GM12892 (cell line): ENCODE data around the gene ZSWIM4.
"Not testable (repeated sequence)": the region's sequence is repeated elsewhere in the genome, so short reads cannot be mapped to it uniquely, and the experiment has no call there.

Source experiments
- DNase-seq: peaks from one replicate; pipeline ENCODE4 v3.0.0; 2011; ENCODE audit not compliant: insufficient read length
- FAIRE-seq: peaks from 2 replicates; lab custom pipeline; 2011; peaks lifted over from hg19 to GRCh38; lab: Jason Lieb, UNC
- POLR2A ChIP-seq: IDR thresholded peaks from 2 replicates; pipeline ENCODE4 v1.6.1; 2011; ENCODE audit warnings: low read depth, low read length, control low read depth
- POLR2AphosphoS5 ChIP-seq: IDR thresholded peaks from 2 replicates; pipeline ENCODE4 v1.6.1; 2011; ENCODE audit warnings: low read depth, low read length, control low read depth
- TAF1 ChIP-seq: IDR thresholded peaks from 2 replicates; pipeline ENCODE4 v1.6.1; 2011; ENCODE audit warnings: low read depth, mild to moderate bottlenecking, control low read depth, low read length, borderline replicate concordance

Gene ZSWIM4

DNA sequence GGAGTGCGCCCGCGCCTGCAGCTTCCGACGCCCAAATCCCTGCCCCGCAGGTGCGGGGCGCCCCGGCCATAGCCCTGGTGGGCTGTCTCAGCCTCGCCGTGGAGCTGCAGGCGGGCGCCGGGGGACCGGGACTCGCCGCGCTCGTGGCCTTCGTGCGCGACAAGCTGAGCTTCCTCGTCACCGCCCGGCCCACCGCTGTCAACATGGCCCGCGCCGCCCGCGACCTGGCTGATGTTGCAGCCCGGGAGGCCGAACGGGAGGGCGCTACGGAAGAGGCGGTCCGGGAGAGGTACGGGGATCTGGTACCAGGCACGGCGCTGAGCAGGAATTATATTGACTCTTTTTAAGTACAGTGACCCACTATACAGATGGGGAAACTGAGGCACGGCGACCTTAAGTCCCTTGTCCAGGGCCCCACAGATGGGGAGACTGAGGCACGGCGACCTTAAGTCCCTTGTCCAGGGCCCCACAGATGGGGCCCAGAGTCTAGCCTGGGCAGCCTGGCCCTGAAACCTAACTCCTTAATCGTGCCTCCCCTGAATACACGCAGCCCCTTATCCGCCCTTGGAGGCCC is 30.3 kb upstream of the ZSWIM4 start:
- DNase-seq = no peak
- no peak for FAIRE-seq
- TF ChIP-seq TAF1 (no peak), POLR2A (no peak), POLR2AphosphoS5 (no peak)

DNA sequence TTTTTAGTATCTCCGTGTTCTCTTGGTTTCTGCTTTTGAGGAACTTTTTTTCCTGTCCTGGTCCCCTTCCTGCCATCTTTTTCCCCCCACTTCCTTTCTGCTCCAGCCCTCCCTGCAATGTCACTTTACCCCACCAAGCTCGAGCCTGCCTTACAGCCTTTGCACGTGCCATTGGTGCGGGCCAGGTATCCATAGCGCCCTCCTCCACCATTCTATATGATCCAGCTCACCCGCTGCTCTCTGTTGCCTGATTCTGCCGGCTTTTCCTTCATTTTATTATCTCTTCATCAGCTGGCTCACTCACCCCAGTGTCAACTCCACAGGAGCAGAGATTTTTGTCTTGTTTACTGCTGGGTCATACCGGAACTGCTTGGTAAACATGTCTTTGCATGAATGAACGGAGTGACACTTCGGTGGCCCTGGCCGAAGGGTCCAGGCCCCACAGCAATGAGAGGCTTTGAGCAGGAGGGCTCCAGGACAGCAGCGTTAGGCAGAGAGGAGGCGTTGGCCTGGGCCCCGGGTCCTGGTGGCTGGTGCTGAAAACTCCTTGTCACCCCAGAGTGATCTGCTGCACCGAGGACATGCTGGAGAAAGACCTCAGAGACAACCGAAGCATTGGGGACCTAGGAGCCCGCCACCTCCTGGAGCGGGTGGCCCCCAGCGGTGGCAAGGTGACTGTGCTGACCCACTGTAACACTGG is 29.7 kb upstream of the ZSWIM4 start:
- FAIRE-seq (no peak), DNase-seq (no peak)

DNA sequence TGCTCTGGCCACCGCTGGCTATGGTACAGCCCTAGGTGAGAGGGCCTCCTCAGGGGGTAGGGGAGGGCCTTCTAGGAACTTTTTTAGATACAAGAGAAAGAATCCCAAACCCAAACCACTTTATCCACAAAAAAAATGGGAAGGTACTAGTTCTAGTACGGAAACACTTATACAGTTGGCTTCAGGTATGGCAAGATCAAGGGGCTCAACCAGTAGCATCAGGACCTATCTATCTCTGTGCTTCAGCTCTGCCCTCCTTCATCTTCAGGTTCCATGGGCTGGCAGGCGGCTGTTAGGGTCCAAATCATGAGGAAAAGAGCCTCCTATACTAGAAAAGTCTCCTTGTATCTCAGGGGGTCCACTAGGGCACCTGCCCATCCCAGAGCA is 29.2 kb upstream of the ZSWIM4 start:
- FAIRE-seq = no peak
- no peak for DNase-seq
- TF ChIP-seq POLR2A (no peak), TAF1 (no peak), POLR2AphosphoS5 (no peak)

More for the DNA sequence above, 29.7 kb upstream of the ZSWIM4 start:
- no peak for TF ChIP-seq TAF1
- no peak for TF ChIP-seq POLR2AphosphoS5
- TF ChIP-seq POLR2A = no peak

DNA sequence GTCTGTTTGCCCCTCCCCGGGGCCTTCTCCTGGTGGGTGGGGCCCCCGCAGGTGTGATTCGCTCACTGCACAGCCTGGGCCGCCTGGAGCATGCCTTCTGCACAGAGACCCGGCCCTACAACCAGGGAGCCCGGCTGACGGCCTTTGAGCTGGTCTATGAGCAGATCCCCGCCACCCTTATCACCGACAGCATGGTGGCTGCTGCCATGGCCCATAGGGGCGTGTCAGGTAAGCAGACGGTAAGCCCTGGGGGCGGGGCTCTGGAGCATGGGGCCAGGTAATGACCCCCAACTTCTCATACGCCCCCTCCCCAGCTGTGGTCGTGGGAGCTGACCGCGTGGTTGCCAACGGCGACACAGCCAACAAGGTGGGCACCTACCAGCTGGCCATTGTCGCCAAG is 26.7 kb upstream of the ZSWIM4 start:
- FAIRE-seq (no peak), DNase-seq (no peak)
- TF ChIP-seq POLR2A = no peak
- no peak for TF ChIP-seq TAF1
- TF ChIP-seq POLR2AphosphoS5 = no peak

DNA sequence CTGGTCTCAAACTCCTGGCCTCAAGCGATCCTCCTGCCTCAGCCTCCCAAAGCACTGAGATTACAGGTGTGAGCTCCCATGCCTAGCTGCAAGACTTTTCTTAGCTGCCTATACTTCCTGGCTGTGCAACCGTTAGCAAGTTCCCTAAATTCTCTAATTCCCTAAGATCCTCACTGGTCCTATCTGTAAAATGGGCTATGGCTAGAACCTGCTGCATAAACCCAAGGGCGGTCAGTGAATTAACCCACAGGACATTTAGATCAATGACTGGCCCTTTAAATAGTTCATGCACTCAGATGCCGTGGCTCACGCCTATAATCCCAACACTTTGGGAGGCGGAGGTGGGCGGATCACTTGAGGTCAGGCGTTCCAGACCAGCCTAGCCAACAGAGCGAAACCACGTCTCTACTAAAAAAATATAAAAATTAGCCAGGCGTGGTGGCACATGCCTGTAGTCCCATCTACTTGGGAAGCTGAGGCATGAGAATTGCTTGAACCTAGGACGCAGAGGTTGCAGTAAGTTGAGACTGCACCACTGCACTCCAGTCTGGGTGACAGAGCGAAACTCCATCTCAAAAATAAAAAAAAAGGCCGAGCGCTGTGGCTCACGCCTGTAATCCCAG is 25.1 kb upstream of the ZSWIM4 start:
- DNase-seq (no peak), FAIRE-seq (no peak)
- TF ChIP-seq TAF1 = no peak
- TF ChIP-seq POLR2A = no peak

DNA sequence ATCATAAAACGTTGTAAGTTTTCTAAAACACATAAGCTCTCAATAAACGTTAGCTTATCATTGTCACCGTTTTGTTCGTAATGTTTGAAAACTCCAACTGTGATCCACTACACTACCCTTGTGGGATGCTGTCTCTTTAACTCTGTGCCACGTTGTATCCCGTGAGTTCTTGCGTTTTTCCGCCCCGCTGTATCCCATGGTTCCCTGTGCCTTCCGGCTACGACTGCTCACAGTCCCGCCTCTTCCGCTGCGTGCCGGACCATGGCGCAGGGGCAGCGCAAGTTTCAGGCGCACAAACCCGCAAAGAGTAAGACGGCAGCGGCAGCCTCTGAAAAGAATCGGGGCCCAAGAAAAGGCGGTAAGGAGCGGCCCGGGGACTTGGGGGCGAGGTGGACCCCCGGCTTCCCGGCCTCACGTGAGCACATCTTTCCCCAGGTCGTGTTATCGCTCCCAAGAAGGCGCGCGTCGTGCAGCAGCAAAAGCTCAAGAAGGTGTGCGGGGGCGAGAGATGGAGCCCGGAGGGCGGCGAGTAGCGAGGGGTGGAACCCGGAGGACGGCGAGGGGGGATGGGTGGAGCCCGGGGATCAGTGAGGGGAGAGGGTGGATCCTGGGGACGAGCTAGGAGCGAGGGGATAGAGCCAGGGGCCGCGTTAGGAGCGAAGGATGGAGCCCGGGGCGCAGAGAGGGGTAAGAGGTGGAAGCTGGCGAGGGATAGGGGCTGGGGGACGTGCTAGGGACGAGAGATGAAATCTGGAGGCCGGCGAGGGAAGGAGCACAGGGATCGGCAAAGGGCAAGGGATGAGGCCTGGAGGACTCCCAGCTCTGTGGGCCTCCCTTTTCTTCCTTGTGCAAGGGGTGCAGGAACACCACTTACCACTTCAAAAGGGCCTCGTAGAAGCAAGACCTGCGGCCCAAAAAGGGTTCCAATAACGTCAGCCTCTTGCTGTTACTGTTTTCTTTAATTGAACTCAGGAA is 20.7 kb upstream of the ZSWIM4 start, which contains the start of gene C19orf53:
Gene C19orf53, plus strand, starts transcription at position 240 of the 975 bp plus-strand sequence. Its CDS starts 22 bp downstream, at position 262.
- TF ChIP-seq POLR2AphosphoS5 (peak; percentile 87), POLR2A (peak; percentile 82; the same call in 1 of the 2 replicates), TAF1 (peak; percentile 71; the same call in 1 of the 2 replicates)
- DNase-seq (peak; percentile 94), FAIRE-seq (peak; percentile 99)

DNA sequence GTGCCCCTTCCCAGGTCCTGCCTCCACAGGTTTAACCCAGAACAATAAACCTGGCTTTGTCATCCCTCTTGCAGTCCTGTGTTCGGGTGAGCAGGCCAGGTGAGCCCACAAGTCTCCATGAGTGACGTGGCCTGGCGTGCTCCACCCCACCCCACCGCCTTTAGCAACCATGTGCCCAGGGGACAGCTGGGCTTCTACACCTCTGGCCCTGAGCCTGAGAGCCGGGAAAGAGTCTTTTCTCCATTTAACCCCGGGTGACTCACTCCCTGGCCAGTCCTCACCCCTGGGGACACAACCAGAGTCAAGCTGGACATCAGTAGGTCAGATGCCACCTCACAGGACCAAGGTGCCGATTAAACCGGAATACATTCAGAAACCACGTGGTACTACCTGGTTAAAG is 16.8 kb upstream of the ZSWIM4 start:
- FAIRE-seq (no peak), DNase-seq (no peak)
- no peak for TF ChIP-seq POLR2A
- no peak for TF ChIP-seq TAF1
- TF ChIP-seq POLR2AphosphoS5 = no peak

DNA sequence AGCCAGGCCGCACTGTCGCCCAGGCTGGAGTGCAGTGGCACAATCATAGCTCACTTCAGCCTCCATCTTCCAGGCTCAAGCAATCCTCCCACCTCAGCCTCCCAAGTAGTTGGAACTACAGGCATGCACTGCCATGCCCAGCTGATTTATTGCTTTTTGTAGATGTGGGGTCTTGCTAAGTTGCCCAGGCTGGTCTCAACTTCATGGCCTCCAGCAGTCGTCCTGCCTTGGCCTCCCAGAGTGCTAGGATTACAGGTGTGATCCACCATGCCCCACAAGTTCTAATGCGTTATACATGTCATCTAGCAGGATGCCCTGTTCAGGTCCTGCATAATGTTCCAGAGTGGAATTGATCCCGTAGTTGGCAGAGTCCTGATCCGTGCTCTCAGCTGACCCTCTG is 16.4 kb upstream of the ZSWIM4 start:
- FAIRE-seq = no peak
- TF ChIP-seq POLR2A (peak; percentile 26; the same call in 1 of the 2 replicates), POLR2AphosphoS5 (peak; percentile 73; the same call in 1 of the 2 replicates), TAF1 (no peak)
- DNase-seq = no peak

DNA sequence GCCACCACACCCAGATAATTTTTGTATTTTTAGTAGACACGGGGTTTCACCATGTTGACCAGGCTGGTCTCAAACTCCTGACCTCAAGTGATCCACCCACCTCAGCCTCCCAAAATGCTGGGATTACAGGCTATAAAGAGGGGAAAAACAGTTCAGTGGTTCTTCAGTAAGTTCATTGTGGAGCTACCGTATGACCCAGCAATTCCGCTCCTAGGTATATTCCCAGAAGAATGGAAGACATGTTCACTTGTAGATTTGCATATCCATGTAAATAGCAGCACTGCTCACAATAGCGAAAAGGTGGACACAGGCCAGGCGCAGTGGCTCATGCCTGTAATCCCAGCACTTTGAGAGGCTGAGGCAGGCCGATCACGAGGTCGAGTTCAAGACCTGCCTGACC is 15.4 kb upstream of the ZSWIM4 start:
- not testable (repeated sequence) for FAIRE-seq, DNase-seq

DNA sequence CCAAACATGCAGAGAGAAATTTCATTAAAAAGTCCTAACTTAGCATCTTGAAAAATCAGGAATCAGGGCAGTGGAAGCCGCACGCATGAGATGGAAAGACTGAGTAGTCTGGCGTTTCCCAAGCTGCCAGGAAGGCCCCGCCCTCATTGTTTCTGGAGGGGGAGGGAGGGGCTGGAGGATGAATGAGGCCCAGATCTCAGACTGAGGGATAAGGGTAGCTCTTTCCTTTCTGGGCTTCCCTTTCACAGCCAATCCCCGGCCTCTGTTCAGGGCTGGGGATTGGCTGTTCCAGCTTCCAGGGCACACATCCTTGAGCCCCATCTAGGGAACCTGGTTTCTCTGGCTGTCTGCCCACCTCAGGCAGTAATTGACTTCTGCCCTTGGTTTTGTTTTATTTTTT is 13.7 kb upstream of the ZSWIM4 start:
- FAIRE-seq = no peak
- TF ChIP-seq POLR2A (no peak), POLR2AphosphoS5 (no peak), TAF1 (no peak)
- no peak for DNase-seq

DNA sequence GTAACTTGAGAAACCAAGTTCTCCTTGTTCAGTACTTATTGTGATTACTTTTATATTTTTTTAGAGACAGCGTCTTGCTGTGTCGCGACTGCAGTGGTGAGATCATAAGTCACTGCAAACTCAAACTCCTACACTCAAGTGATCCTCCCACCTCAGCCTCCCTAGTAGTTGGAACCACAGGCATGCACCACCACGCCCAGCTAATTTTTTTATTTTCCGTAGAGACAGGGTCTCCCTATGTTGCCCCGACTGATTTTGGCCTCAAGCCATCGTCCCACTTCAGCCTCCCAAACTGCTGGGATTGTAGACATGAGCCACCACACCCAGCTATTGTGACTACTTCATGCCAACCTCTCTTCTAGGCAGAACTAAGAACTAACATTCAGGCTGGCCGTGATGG is 12.7 kb upstream of the ZSWIM4 start:
- FAIRE-seq (no peak), DNase-seq (no peak)
- TF ChIP-seq POLR2A (no peak), TAF1 (no peak), POLR2AphosphoS5 (no peak)
